ENCODE results near the gene WDR27.
"Not testable (repeated sequence)": the region's sequence is repeated elsewhere in the genome, so short reads cannot be mapped to it uniquely, and the experiment has no call there.

Gene WDR27

GRCh38 chr6:169469028-169469427 lies 232.8 kb downstream of the WDR27 start:
- DNase-seq = no peak

GRCh38 chr6:169467755-169468154 lies 234.1 kb downstream of the WDR27 start:
- DNase-seq = not testable (repeated sequence)

GRCh38 chr6:169466256-169466655 lies 235.6 kb downstream of the WDR27 start:
- DNase-seq = not testable (repeated sequence)

- DNase-seq = no peak
Observed at GRCh38 chr6:169457762-169458161, 244.1 kb downstream of the WDR27 start.

- no peak for DNase-seq
Observed at GRCh38 chr6:169456840-169457239, 245.0 kb downstream of the WDR27 start.

- DNase-seq = no peak
Observed at GRCh38 chr6:169455470-169455869, 246.4 kb downstream of the WDR27 start.

- no peak for DNase-seq
Observed at GRCh38 chr6:169454872-169455204, 247.0 kb downstream of the WDR27 start.

GRCh38 chr6:169454204-169454871 lies 247.5 kb downstream of the WDR27 start:
- no peak for DNase-seq

GRCh38 chr6:169452869-169453620 lies 248.8 kb downstream of the WDR27 start:
- DNase-seq = no peak

GRCh38 chr6:169452117-169452868 lies 249.5 kb downstream of the WDR27 start:
- DNase-seq = peak; percentile 73

- no peak for DNase-seq
Observed at GRCh38 chr6:169451065-169451838, 250.6 kb downstream of the WDR27 start.

GRCh38 chr6:169450097-169450496 lies 251.7 kb downstream of the WDR27 start:
- no peak for DNase-seq

GRCh38 chr6:169449221-169449620 lies 252.6 kb downstream of the WDR27 start:
- no peak for DNase-seq

GRCh38 chr6:169445661-169446581 lies 255.9 kb downstream of the WDR27 start:
- peak; percentile 77 for DNase-seq

- DNase-seq = no peak
Observed at GRCh38 chr6:169445227-169445626, 256.6 kb downstream of the WDR27 start.

- DNase-seq = no peak
Observed at GRCh38 chr6:169441292-169441691, 260.5 kb downstream of the WDR27 start.

- no peak for DNase-seq
Observed at GRCh38 chr6:169439710-169440109, 262.1 kb downstream of the WDR27 start.

- DNase-seq = not testable (repeated sequence)
Observed at GRCh38 chr6:169434554-169434953, 267.3 kb downstream of the WDR27 start.

GRCh38 chr6:169429001-169429400 lies 272.8 kb downstream of the WDR27 start:
- no peak for DNase-seq

- DNase-seq = no peak
Observed at GRCh38 chr6:169428532-169428931, 273.3 kb downstream of the WDR27 start.

GRCh38 chr6:169427856-169428255 lies 274.0 kb downstream of the WDR27 start:
- peak; percentile 73 for DNase-seq

GRCh38 chr6:169426611-169427010 lies 275.2 kb downstream of the WDR27 start:
- DNase-seq = no peak
